ENCODE measurements around the gene LTF. TPM values are rescaled to one million over a fixed set of nuclear protein-coding genes. Genes with fewer than 3 reads are reported as not detected.
"Not testable (repeated sequence)": the region's sequence is repeated elsewhere in the genome, so short reads cannot be mapped to it uniquely, and the experiment has no call there.

Gene LTF
- polyA plus RNA-seq, 10 donors, result 1.2 to 3.9 (median 1.9) TPM

DNA sequence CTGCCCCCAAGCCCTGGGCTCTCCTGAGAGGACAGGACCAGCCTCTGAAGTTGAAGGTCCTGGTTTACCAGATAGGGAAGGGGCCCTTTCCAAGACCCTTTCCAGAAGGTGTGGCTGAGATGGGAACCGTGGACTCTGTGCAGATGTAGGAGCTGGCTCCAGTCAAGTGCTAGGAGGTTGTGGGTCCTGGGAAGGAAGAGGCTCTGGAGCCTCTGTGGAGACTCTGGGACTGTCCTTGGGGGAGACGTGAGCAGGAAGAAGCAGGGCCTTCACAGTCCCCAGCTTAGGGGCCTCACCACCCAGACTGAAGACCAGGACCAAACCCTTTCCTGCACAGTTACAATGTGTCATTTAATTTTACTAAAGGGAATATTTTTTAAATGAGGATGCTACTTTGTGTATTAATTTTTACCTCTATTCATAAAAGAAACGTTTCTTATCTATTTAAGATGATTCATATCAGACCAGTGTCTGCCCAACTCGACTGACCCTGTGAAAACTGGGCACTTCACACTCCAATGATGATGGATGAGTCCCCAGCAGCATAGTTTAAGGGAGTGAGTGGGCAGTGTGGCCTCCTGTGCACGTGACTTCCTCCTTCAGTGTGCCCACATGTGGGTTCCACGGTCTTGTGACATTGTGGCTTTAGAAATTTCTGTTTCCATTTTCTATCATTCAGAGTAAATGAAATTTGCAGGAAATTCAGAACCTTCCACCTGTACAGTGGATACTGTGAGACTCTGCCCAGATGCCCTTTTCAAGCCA is 68.8 kb downstream of the LTF start:
- DNase-seq, result no peak

DNA sequence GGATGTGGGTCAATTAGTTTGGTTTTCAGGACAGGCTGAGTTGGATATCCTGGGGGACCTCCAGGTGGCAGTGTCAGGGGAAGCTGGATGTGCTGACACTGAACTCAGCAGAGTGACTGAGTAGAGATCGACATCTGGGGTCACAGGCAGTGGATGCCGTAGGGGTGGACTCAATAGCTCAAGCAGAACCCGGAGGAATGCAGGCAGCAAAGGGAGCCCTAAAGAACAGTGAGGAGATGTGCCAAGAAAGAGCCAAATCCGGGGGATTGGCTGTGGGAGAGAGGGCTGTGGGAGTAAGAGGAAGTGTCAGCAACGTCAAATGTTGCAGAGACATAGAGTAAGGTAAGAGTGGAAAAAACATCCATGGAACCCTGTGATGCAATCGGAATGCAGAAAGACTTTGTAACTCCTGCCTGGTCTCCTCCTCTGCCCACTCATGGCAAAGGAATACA is 69.5 kb downstream of the LTF start:
- no peak for DNase-seq

- DNase-seq, result no peak
Measured at GRCh38 chr3:46393554-46394434, 70.9 kb downstream of the LTF start.

- DNase-seq, result no peak
Measured at GRCh38 chr3:46393011-46393410, 71.7 kb downstream of the LTF start.

- DNase-seq, result not testable (repeated sequence)
Measured at GRCh38 chr3:46391526-46391925, 73.2 kb downstream of the LTF start.

DNA sequence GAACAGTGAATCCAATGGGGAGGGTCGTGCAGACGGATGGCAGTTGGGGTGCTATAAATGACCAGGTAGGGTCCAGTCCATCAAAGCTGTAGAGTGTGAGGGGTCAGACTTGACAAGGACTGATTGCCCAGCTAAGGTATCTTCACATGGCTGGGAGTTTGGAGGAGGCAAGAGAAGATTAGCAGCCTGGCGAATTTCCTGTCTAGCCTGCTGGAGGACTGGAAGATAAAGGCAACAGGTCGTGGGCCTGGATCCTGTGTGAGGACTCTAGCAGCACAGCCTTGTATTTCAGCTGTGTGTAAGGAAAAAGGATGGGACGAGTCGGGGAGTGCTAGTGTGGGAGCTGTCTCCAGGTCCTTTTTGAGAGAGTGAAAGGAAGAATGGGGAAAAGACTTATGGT is 75.4 kb downstream of the LTF start:
- no peak for DNase-seq

DNA sequence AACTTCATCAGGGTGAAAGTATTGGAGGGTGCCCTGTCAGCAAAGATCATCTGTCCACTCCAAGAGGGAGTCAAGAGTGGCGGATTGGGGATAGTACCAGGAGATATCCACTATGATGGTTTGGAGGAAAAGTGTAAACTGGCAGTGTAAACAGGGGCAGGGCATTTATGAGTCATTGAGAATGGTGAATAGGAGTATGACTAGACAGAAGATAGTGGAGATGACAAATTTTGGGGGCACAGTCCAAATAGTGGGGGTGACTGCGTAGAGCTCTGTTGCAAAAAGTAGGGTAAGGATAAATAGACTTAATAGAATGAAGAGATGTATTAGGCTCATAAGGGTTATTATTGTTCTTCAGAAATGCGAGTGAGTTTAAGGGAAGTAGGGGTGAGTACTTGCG is 75.9 kb downstream of the LTF start:
- not testable (repeated sequence) for DNase-seq

- no peak for DNase-seq
Measured at GRCh38 chr3:46386205-46386604, 78.5 kb downstream of the LTF start.

Other genes starting within 250 kb of the LTF start
- gene CCR3, start 222.4 kb downstream of the LTF start, polyA plus RNA-seq (ENCODE audit: insufficient read length in 10 of 10), result under 1 TPM in 3 of 10 donors, not detected in 7; 0.10 to 0.25 (median 0.20) TPM
- gene CCR2, start 110.8 kb downstream of the LTF start, polyA plus RNA-seq (ENCODE audit: insufficient read length in 10 of 10), result 1 to 10 TPM in 4 of 10 donors, under 1 TPM in 6; 0.56 to 2.0 (median 0.92) TPM
- gene CCR5, start 94.0 kb downstream of the LTF start, polyA plus RNA-seq (ENCODE audit: insufficient read length in 10 of 10), result 1 to 10 TPM in 1 of 10 donors, under 1 TPM in 9; 0.13 to 1.3 (median 0.42) TPM
- under 1 TPM; 0.35 to 0.78 (median 0.59) TPM for gene CCRL2, start 57.6 kb downstream of the LTF start, polyA plus RNA-seq (ENCODE audit: insufficient read length in 10 of 10)
- gene RTP3, start 33.1 kb upstream of the LTF start, polyA plus RNA-seq (ENCODE audit: insufficient read length in 10 of 10), result under 1 TPM in 1 of 10 donors, not detected in 9; 0.15 TPM
- 1 to 10 TPM; 1.9 to 5.3 (median 4.0) TPM for gene LRRC2, start 101.4 kb upstream of the LTF start, polyA plus RNA-seq (ENCODE audit: insufficient read length in 10 of 10)
- gene FAM240A, start 147.6 kb upstream of the LTF start, polyA plus RNA-seq (ENCODE audit: insufficient read length in 10 of 10), result under 1 TPM; 0.13 to 0.41 (median 0.27) TPM
- gene ALS2CL, start 228.8 kb upstream of the LTF start, polyA plus RNA-seq (ENCODE audit: insufficient read length in 10 of 10), result 10 to 100 TPM in 1 of 10 donors, 1 to 10 TPM in 9; 2.8 to 10.3 (median 5.1) TPM
- gene TMIE, start 236.5 kb upstream of the LTF start, polyA plus RNA-seq (ENCODE audit: insufficient read length in 10 of 10), result 1 to 10 TPM in 3 of 10 donors, under 1 TPM in 7; 0.62 to 1.9 (median 0.90) TPM